ENCODE measurements around the gene PTHLH.

GRCh38 chr12:28015165-28015564 lies 42.6 kb upstream of the PTHLH start:
- TF ChIP-seq, protein P1, sequence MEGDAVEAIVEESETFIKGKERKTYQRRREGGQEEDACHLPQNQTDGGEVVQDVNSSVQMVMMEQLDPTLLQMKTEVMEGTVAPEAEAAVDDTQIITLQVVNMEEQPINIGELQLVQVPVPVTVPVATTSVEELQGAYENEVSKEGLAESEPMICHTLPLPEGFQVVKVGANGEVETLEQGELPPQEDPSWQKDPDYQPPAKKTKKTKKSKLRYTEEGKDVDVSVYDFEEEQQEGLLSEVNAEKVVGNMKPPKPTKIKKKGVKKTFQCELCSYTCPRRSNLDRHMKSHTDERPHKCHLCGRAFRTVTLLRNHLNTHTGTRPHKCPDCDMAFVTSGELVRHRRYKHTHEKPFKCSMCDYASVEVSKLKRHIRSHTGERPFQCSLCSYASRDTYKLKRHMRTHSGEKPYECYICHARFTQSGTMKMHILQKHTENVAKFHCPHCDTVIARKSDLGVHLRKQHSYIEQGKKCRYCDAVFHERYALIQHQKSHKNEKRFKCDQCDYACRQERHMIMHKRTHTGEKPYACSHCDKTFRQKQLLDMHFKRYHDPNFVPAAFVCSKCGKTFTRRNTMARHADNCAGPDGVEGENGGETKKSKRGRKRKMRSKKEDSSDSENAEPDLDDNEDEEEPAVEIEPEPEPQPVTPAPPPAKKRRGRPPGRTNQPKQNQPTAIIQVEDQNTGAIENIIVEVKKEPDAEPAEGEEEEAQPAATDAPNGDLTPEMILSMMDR (optimal IDR thresholded peaks at IDR 0.05 in 1 of 3, IDR thresholded peaks at IDR 0.05 in 1 of 3, conservative IDR thresholded peaks at IDR 0.05 in 1 of 3; ENCODE audit: extremely low read depth in 1 of 3, insufficient read depth in 2 of 3, low read length in 3 of 3), result no peak
- TF ChIP-seq EZH2 (IDR thresholded peaks at IDR 0.05; ENCODE audit: low read length), result no peak
